Neural cell (in vitro differentiated cells): ENCODE measurements around the gene TKFC. TPM values are rescaled to one million over a fixed set of nuclear protein-coding genes. Genes with fewer than 3 reads are reported as not detected.

Experiments used
- H2AFZ ChIP-seq: fragments of 200-600, 300-800 bp; sonication (generic), shearing (Covaris generic); 2 replicates; pipeline ENCODE4 v1.6.0; 2014; ENCODE audit warnings: low read depth, mild to moderate bottlenecking, antibody characterized with exemption, low read length, moderate library complexity
- H3F3A ChIP-seq: fragments of 200-600 bp; shearing (Covaris generic); 2 replicates; pipeline ENCODE4 v1.6.1; 2016; ENCODE audit warnings: mild to moderate bottlenecking, moderate library complexity, mixed read lengths, antibody characterized with exemption, low read length; ENCODE audit not compliant: insufficient read depth, poor library complexity, severe bottlenecking
- H3K27ac ChIP-seq: fragments of 200-600, 300-800 bp; sonication (generic), shearing (Covaris generic); 2 replicates; pipeline ENCODE4 v1.5.1; 2014; ENCODE audit warnings: mild to moderate bottlenecking, low read length, moderate library complexity
- H3K27me3 ChIP-seq: fragments of 300-800, 200-600 bp; sonication (generic), shearing (Covaris generic); 2 replicates; pipeline ENCODE4 v1.6.0; 2014; ENCODE audit warnings: mild to moderate bottlenecking, low read depth, low read length, moderate library complexity; ENCODE audit not compliant: insufficient read depth
- H3K36me3 ChIP-seq: fragments of 300-800, 200-600 bp; sonication (generic), shearing (Covaris generic); 2 replicates; pipeline ENCODE4 v1.5.1; 2014; ENCODE audit warnings: mild to moderate bottlenecking, antibody characterized with exemption, low read length, moderate library complexity; ENCODE audit not compliant: insufficient read depth
- H3K4me2 ChIP-seq: fragments of 300-800, 200-600 bp; sonication (generic), shearing (Covaris generic); 2 replicates; pipeline ENCODE4 v1.6.0; 2014; ENCODE audit warnings: mild to moderate bottlenecking, low read length
- H3K4me3 ChIP-seq: fragments of 300-800, 200-600 bp; sonication (generic), shearing (Covaris generic); 2 replicates; pipeline ENCODE4 v1.5.1; 2014; ENCODE audit warnings: mild to moderate bottlenecking, low read length, moderate library complexity
- H3K79me2 ChIP-seq: fragments of 200-600 bp; shearing (Covaris generic); replicated peaks from 2 replicates; pipeline ENCODE4 v1.6.0; 2014; ENCODE audit warnings: mild to moderate bottlenecking, low read length, moderate library complexity; ENCODE audit not compliant: insufficient read depth
- H3K9ac ChIP-seq: fragments of 300-800, 200-600 bp; sonication (generic), shearing (Covaris generic); 2 replicates; pipeline ENCODE4 v1.6.1; 2016; ENCODE audit warnings: mild to moderate bottlenecking, low read length, mixed read lengths
- H3K9me2 ChIP-seq: fragments of 200-600 bp; shearing (Covaris generic); 2 replicates; pipeline ENCODE4 v1.6.1; 2016; ENCODE audit warnings: mild to moderate bottlenecking, low read length, mixed read lengths; ENCODE audit not compliant: insufficient read depth
- H3K9me3 ChIP-seq: fragments of 200-600, 300-800 bp; sonication (generic), shearing (Covaris generic); 2 replicates; pipeline ENCODE4 v1.6.1; 2016; ENCODE audit warnings: mild to moderate bottlenecking, mixed run types, low read length, moderate library complexity, mixed read lengths
- H4K20me1 ChIP-seq: fragments of 200-600 bp; shearing (Covaris generic); 2 replicates; pipeline ENCODE4 v1.6.1; 2016; ENCODE audit warnings: mild to moderate bottlenecking, mixed run types; ENCODE audit not compliant: insufficient read depth
- EP300 ChIP-seq: fragments of 450-650 bp; conservative IDR thresholded peaks from 2 replicates; pipeline ENCODE4 v1.6.1; 2014; ENCODE audit warnings: antibody characterized with exemption, mild to moderate bottlenecking, moderate library complexity; ENCODE audit not compliant: poor library complexity, severe bottlenecking
- EZH2 ChIP-seq: fragments of 200-600, 300-800 bp; shearing (Covaris generic), sonication (generic); IDR thresholded peaks from 2 replicates; pipeline ENCODE4 v1.6.1; 2014; ENCODE audit warnings: antibody characterized with exemption, low read length, borderline replicate concordance, mild to moderate bottlenecking; ENCODE audit not compliant: insufficient read depth, poor library complexity, severe bottlenecking
- MXI1 ChIP-seq: fragments of 450-650 bp; conservative IDR thresholded peaks from 2 replicates; pipeline ENCODE4 v1.6.1; 2014; ENCODE audit warnings: antibody characterized with exemption, mild to moderate bottlenecking; ENCODE audit not compliant: poor library complexity, severe bottlenecking
- POLR2AphosphoS5 ChIP-seq: IDR thresholded peaks from 2 replicates; pipeline ENCODE4 v1.6.1; 2012
- RAD21 ChIP-seq: fragments of 450-650 bp; conservative IDR thresholded peaks from 2 replicates; pipeline ENCODE4 v1.6.1; 2014; ENCODE audit warnings: antibody characterized with exemption, mild to moderate bottlenecking, moderate library complexity
- SMC3 ChIP-seq: fragments of 450-650 bp; conservative IDR thresholded peaks from 2 replicates; pipeline ENCODE4 v1.6.1; 2014; ENCODE audit warnings: antibody characterized with exemption, mild to moderate bottlenecking, moderate library complexity; ENCODE audit not compliant: poor library complexity
- TAF1 ChIP-seq: IDR thresholded peaks from 2 replicates; pipeline ENCODE4 v1.6.1; 2012; ENCODE audit warnings: low read depth
- polyA plus RNA-seq: library from polyadenylated mRNA; depleted of rRNA; stranded (reverse); fragments of >200 nt; gene quantifications from 2 replicates; pipeline ENCODE4 v1.2.3, GENCODE V29; 2014
- TF ChIP-seq, protein P1 (sequence below): IDR thresholded peaks from 2 replicates; pipeline ENCODE4 v1.6.1; 2012; ENCODE audit warnings: borderline replicate concordance
- TF ChIP-seq, protein P2 (sequence below): fragments of 450-650 bp; IDR thresholded peaks from 2 replicates; pipeline ENCODE4 v1.5.1; 2014; ENCODE audit warnings: antibody characterized with exemption, mild to moderate bottlenecking, moderate library complexity; ENCODE audit not compliant: poor library complexity, severe bottlenecking

The TKFC gene
- polyA plus RNA-seq, 1 donor from 2014 or later: 46.0 TPM

DNA sequence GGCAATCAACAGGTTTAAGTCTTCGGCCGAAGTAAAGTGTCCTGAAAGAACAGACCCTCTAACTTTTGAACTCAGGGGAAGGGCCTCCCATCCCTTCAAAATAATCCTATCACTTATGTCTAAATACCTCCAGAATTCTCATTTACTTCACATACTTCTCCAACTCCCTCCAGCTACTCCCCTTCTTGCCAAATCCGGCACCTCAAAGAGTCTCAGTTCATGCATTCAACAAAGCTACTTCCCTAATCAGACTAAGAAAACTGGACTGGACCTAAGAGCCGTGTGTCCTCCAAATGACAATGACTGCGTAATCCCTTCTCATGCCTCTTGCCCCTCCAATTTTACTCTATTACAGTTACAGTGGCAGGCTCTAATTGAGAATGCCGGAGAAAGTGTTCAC, 1.4 kb upstream of the TKFC start:
- no peaks in the 10 kb centered on the region for H3K27me3 ChIP-seq
- H3K4me2 ChIP-seq: peak overlapping the region; percentile 98
- no peaks in the 10 kb centered on the region for H4K20me1 ChIP-seq
- peak overlapping the region; percentile 93 for H3K9ac ChIP-seq
- H3F3A ChIP-seq: no peaks in the 10 kb centered on the region
- H3K27ac ChIP-seq: no peak overlapping the region
- peak overlapping the region; percentile 99 for H3K4me3 ChIP-seq
- H3K9me3 ChIP-seq: no peaks in the 10 kb centered on the region
- H3K36me3 ChIP-seq: no peaks in the 10 kb centered on the region
- no peak for TF ChIP-seq TAF1
- TF ChIP-seq, protein P1, sequence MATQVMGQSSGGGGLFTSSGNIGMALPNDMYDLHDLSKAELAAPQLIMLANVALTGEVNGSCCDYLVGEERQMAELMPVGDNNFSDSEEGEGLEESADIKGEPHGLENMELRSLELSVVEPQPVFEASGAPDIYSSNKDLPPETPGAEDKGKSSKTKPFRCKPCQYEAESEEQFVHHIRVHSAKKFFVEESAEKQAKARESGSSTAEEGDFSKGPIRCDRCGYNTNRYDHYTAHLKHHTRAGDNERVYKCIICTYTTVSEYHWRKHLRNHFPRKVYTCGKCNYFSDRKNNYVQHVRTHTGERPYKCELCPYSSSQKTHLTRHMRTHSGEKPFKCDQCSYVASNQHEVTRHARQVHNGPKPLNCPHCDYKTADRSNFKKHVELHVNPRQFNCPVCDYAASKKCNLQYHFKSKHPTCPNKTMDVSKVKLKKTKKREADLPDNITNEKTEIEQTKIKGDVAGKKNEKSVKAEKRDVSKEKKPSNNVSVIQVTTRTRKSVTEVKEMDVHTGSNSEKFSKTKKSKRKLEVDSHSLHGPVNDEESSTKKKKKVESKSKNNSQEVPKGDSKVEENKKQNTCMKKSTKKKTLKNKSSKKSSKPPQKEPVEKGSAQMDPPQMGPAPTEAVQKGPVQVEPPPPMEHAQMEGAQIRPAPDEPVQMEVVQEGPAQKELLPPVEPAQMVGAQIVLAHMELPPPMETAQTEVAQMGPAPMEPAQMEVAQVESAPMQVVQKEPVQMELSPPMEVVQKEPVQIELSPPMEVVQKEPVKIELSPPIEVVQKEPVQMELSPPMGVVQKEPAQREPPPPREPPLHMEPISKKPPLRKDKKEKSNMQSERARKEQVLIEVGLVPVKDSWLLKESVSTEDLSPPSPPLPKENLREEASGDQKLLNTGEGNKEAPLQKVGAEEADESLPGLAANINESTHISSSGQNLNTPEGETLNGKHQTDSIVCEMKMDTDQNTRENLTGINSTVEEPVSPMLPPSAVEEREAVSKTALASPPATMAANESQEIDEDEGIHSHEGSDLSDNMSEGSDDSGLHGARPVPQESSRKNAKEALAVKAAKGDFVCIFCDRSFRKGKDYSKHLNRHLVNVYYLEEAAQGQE: no peak
- TF ChIP-seq MXI1: no peak
- no peak for TF ChIP-seq RAD21
- no peak for TF ChIP-seq POLR2AphosphoS5
- TF ChIP-seq, protein P2, sequence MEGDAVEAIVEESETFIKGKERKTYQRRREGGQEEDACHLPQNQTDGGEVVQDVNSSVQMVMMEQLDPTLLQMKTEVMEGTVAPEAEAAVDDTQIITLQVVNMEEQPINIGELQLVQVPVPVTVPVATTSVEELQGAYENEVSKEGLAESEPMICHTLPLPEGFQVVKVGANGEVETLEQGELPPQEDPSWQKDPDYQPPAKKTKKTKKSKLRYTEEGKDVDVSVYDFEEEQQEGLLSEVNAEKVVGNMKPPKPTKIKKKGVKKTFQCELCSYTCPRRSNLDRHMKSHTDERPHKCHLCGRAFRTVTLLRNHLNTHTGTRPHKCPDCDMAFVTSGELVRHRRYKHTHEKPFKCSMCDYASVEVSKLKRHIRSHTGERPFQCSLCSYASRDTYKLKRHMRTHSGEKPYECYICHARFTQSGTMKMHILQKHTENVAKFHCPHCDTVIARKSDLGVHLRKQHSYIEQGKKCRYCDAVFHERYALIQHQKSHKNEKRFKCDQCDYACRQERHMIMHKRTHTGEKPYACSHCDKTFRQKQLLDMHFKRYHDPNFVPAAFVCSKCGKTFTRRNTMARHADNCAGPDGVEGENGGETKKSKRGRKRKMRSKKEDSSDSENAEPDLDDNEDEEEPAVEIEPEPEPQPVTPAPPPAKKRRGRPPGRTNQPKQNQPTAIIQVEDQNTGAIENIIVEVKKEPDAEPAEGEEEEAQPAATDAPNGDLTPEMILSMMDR: no peak
- TF ChIP-seq EP300: no peak
- no peak for TF ChIP-seq EZH2
- TF ChIP-seq SMC3: no peak
- peaks cover 51% of the 10 kb centered on the region for H3K79me2 ChIP-seq
- no peak overlapping the region for H2AFZ ChIP-seq
- no peaks in the 10 kb centered on the region for H3K9me2 ChIP-seq

DNA sequence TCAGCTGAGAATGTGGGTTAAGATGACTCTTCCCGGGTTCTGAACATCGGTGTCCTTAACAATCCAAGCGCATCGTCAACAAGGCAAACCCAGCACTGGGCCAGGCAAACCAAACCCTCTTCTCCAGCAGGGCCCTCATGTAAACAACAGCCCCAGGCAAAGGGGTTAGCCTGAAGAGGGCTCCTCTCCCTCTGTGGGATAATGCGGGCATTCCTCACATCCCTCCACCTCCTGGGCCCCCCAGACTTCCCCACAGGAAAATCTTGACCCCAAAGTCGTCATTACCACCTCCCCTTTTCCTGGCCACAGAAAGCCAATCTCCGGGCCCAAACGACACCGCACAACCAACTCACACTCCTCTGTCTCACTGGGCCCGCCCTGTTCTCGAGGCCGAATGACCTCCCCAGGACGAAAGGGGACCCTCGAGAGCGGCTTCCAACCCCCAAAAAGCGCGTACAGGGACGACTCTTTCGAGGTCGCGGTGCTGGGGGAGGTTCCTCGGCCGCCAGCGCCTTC, 689 bp upstream of the TKFC start:
- Histone ChIP-seq H3K27ac (peak overlapping the region; percentile 93), H3K9me2 (no peaks in the 10 kb centered on the region), H3F3A (no peaks in the 10 kb centered on the region), H4K20me1 (no peaks in the 10 kb centered on the region), H3K4me2 (peak overlapping the region; percentile 98), H3K79me2 (peaks cover 50% of the 10 kb centered on the region), H3K9ac (peak overlapping the region; percentile 93), H3K36me3 (no peaks in the 10 kb centered on the region), H2AFZ (peak overlapping the region; percentile 65), H3K27me3 (no peaks in the 10 kb centered on the region), H3K9me3 (no peaks in the 10 kb centered on the region), H3K4me3 (peak overlapping the region; percentile 99)
- TF ChIP-seq POLR2AphosphoS5 (no peak), MXI1 (no peak), EZH2 (no peak), EP300 (no peak), RAD21 (no peak), SMC3 (no peak), TAF1 (no peak)
- TF ChIP-seq, protein P2: no peak
- TF ChIP-seq, protein P1: no peak
